Glutamatergic neuron (in vitro differentiated cells): ENCODE measurements around the gene MEI4. TPM values are rescaled to one million over a fixed set of nuclear protein-coding genes. Genes with fewer than 3 reads are reported as not detected.

ENCODE experiments used
- DNase-seq: peaks from one replicate; pipeline ENCODE4 v3.0.0; 2022
- H3K27ac Mint-ChIP-seq: one replicate; pipeline ENCODE4 v1.8.0; 2020; ENCODE audit warnings: mild to moderate bottlenecking, mixed read lengths, inconsistent platforms; ENCODE audit not compliant: unreplicated experiment
- H3K27me3 Mint-ChIP-seq: one replicate; pipeline ENCODE4 v1.8.0; 2020; ENCODE audit warnings: mild to moderate bottlenecking, moderate library complexity, mixed read lengths, inconsistent platforms; ENCODE audit not compliant: unreplicated experiment
- H3K36me3 Mint-ChIP-seq: one replicate; pipeline ENCODE4 v1.8.0; 2020; ENCODE audit warnings: mild to moderate bottlenecking, mixed read lengths, inconsistent platforms; ENCODE audit not compliant: unreplicated experiment
- H3K4me1 Mint-ChIP-seq: one replicate; pipeline ENCODE4 v1.8.0; 2020; ENCODE audit warnings: mild to moderate bottlenecking, low read depth, mixed read lengths, inconsistent platforms; ENCODE audit not compliant: unreplicated experiment
- H3K4me3 Mint-ChIP-seq: one replicate; pipeline ENCODE4 v1.8.0; 2020; ENCODE audit warnings: mild to moderate bottlenecking, mixed read lengths, inconsistent platforms; ENCODE audit not compliant: unreplicated experiment
- H3K9me3 Mint-ChIP-seq: one replicate; pipeline ENCODE4 v1.8.0; 2020; ENCODE audit warnings: mild to moderate bottlenecking, moderate library complexity, mixed read lengths, inconsistent platforms; ENCODE audit not compliant: unreplicated experiment
- CTCF ChIP-seq: fragments of 200-600 bp; sonication (generic); IDR thresholded peaks from one replicate; pipeline ENCODE4 v1.5.0; 2021; ENCODE audit not compliant: partially characterized antibody, unreplicated experiment
- total RNA-seq: library from RNA; stranded (reverse); fragmentation: NEBNext Ultra II Directional; extraction: Animal tissue kit (Norgen Biotek cat#: 25700); gene quantifications from one replicate; pipeline ENCODE4 v1.2.1, GENCODE V29; 2021; ENCODE audit not compliant: unreplicated experiment

MEI4 gene
- total RNA-seq, 1 donor from 2014 or later: 0.86 TPM

DNA sequence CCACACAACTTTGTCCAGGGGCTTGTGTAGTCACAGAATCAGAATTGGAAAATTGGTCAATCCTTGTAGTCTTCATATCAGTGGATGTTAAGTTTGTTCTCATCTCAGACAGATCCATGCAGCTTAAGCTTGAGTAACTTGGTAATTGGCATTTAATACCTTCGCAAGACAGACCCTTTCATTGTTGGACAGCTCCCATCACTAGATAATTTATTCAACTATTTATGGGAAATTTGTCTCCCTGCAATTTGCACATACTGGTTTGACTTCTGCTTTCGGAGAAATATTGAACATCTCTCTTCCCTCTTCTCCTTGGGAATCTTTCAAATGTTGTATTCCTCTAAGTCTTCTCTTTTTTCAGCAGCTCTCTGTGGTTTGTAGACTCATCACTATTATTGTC is 17.1 kb downstream of the MEI4 start:
- TF ChIP-seq CTCF: no peak
- H3K9me3 Mint-ChIP-seq: peaks cover 2% of the 10 kb centered on the region
- no peak for DNase-seq
- no peaks in the 10 kb centered on the region for H3K4me1 Mint-ChIP-seq
- H3K27me3 Mint-ChIP-seq: no peaks in the 10 kb centered on the region
- H3K36me3 Mint-ChIP-seq: no peaks in the 10 kb centered on the region
- H3K27ac Mint-ChIP-seq: no peak overlapping the region
- no peak overlapping the region for H3K4me3 Mint-ChIP-seq

GRCh38 chr6:77674211-77674610 is 21.4 kb downstream of the MEI4 start:
- Mint-ChIP-seq H3K4me1 (peaks cover 14% of the 10 kb centered on the region), H3K36me3 (no peaks in the 10 kb centered on the region), H3K27ac (no peak overlapping the region), H3K27me3 (no peaks in the 10 kb centered on the region), H3K9me3 (peaks cover 2% of the 10 kb centered on the region), H3K4me3 (no peak overlapping the region)
- no peak for TF ChIP-seq CTCF
- DNase-seq: no peak

DNA sequence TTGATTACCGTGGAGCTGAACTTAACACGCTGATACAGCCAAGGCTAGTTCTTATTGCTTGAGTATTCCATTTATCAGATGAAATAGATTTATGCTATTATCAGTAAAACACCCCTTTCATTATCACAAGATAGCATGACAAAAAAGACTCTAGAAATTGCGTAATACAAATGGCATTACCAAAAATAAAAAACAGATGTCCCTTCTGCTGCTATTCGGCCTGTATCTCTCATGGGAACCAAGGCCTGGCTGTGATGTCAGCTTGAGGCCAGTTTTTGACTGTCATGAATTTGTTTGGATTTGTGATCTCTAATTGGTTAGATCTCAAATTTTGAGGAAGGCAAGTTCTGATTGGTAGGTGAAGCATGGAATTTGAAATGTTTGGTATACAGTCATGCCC is 25.2 kb downstream of the MEI4 start:
- Mint-ChIP-seq H3K9me3 (peaks cover 5% of the 10 kb centered on the region), H3K4me3 (peak overlapping the region; percentile 64), H3K36me3 (no peaks in the 10 kb centered on the region), H3K27me3 (no peaks in the 10 kb centered on the region), H3K4me1 (peaks cover 31% of the 10 kb centered on the region), H3K27ac (peak overlapping the region; percentile 94)
- peak; percentile 45 for DNase-seq
- no peak for TF ChIP-seq CTCF

- Mint-ChIP-seq H3K27ac (no peak overlapping the region), H3K9me3 (peaks cover 3% of the 10 kb centered on the region), H3K4me3 (no peak overlapping the region), H3K27me3 (no peaks in the 10 kb centered on the region), H3K4me1 (peaks cover 37% of the 10 kb centered on the region), H3K36me3 (no peaks in the 10 kb centered on the region)
- no peak for TF ChIP-seq CTCF
- DNase-seq: no peak
Measured at GRCh38 chr6:77683515-77683914, 30.7 kb downstream of the MEI4 start.

DNA sequence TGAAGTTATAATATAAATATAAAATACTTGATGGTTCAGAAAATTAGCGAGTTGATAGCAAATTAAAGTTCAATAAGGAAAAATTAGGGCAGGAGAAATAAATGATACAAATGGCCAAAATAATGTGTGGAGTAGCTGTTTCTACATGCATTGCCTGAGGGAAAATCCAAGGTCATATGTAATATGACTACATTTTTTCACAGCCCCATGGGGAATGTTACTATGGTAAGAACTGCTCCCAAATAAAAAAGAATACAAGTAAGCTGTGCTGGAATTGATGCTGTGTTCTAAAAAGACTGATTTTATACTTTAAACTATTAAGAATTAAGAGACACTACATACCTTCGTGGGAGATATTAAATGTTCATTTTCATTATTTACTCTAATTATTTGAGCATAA is 34.1 kb downstream of the MEI4 start:
- Mint-ChIP-seq H3K36me3 (no peaks in the 10 kb centered on the region), H3K9me3 (no peaks in the 10 kb centered on the region), H3K4me3 (no peak overlapping the region), H3K4me1 (peaks cover 36% of the 10 kb centered on the region), H3K27me3 (no peaks in the 10 kb centered on the region), H3K27ac (no peak overlapping the region)
- TF ChIP-seq CTCF: no peak
- no peak for DNase-seq
